ENCODE results near the gene SCN5A. TPM values are rescaled to one million over a fixed set of nuclear protein-coding genes. Genes with fewer than 3 reads are reported as not detected.

Gene SCN5A
- total and polyA plus RNA-seq, 8 donors, result 0.09 to 0.97 (median 0.83) TPM

DNA sequence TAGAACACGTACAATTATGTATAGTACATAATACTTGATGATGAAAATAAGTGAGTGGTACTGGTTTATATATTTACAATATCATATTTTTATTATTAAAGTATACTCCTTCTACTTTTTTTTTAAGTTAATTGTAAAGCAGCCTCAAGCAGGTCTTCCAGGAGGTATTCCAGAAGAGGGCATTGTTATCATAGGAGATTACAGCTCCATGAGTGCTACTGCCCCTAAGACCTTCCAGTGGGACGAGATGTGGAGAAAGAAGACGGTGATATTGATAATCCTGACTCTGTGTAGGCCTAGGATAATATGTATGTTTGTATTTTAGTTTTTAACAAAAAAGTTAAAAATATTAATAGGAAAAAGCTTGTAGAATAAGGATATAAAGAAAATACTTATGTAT lies 40.3 kb upstream of the SCN5A start:
- Histone ChIP-seq H3K27me3 (no peaks in the 10 kb centered on the region), H3K9me3 (no peaks in the 10 kb centered on the region), H3K4me3 (no peak overlapping the region), H3K27ac (no peak overlapping the region), H3K4me1 (no peaks in the 10 kb centered on the region), H3K36me3 (no peaks in the 10 kb centered on the region)
- TF ChIP-seq, protein P1, sequence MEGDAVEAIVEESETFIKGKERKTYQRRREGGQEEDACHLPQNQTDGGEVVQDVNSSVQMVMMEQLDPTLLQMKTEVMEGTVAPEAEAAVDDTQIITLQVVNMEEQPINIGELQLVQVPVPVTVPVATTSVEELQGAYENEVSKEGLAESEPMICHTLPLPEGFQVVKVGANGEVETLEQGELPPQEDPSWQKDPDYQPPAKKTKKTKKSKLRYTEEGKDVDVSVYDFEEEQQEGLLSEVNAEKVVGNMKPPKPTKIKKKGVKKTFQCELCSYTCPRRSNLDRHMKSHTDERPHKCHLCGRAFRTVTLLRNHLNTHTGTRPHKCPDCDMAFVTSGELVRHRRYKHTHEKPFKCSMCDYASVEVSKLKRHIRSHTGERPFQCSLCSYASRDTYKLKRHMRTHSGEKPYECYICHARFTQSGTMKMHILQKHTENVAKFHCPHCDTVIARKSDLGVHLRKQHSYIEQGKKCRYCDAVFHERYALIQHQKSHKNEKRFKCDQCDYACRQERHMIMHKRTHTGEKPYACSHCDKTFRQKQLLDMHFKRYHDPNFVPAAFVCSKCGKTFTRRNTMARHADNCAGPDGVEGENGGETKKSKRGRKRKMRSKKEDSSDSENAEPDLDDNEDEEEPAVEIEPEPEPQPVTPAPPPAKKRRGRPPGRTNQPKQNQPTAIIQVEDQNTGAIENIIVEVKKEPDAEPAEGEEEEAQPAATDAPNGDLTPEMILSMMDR (IDR thresholded peaks at IDR 0.05), result no peak
- no peak for DNase-seq
- ATAC-seq, result no peak
- intact Hi-C loops (cut with DNase I), result no loop called here

DNA sequence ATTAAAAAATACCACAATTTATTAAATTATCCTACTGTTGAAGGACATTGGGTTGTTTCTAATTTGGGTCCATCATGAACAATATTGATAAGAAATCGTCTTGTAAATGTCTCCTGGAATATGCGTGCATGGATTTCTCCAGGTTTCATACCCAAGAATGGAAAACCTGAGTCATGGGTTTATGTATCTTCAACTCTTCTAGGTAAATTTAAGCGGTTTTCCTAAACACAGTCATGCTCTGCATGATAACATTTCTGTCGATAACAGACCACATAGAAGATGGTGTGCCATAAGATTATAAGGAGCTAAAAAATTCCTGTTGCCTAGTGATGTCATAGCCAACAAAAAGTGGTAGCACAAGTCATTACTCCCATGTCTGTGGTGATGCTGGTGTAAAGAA lies 39.9 kb upstream of the SCN5A start:
- no peak overlapping the region for H3K27ac ChIP-seq
- H3K27me3 ChIP-seq, result no peaks in the 10 kb centered on the region
- ATAC-seq (no peak), DNase-seq (no peak)
- H3K4me3 ChIP-seq, result no peak overlapping the region
- TF ChIP-seq, protein P1 (IDR thresholded peaks at IDR 0.05), result no peak
- no peaks in the 10 kb centered on the region for H3K36me3 ChIP-seq
- H3K9me3 ChIP-seq, result no peaks in the 10 kb centered on the region
- no peaks in the 10 kb centered on the region for H3K4me1 ChIP-seq
- intact Hi-C loops (cut with DNase I), result no loop called here

DNA sequence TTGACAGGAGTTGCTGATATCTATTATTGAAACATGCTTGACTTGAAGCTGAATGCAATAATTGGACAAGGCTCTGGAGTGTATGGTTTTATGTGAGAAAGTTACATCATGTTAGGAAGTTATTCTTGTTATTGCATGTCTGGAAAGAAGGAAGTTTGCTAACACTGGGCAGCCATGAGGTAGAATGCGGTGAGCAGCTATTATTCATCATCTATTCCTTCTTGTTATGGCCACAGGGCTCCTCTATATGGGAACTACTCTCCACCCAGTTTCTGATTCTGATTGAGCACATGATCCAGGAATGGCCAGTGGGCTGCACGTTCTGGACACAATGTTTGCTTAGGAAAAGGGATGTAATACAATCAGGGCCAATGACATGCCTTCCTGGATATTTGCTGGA lies 37.8 kb upstream of the SCN5A start:
- peaks cover 0 to under 1% of the 10 kb centered on the region in 2 donors for H3K27me3 ChIP-seq
- H3K9me3 ChIP-seq, result no peaks in the 10 kb centered on the region
- DNase-seq (no peak), ATAC-seq (no peak)
- intact Hi-C loops (cut with DNase I), result no loop called here
- no peaks in the 10 kb centered on the region for H3K36me3 ChIP-seq
- H3K27ac ChIP-seq, result no peak overlapping the region
- H3K4me1 ChIP-seq, result no peaks in the 10 kb centered on the region
- TF ChIP-seq, protein P1 (IDR thresholded peaks at IDR 0.05), result no peak
- H3K4me3 ChIP-seq, result no peak overlapping the region

DNA sequence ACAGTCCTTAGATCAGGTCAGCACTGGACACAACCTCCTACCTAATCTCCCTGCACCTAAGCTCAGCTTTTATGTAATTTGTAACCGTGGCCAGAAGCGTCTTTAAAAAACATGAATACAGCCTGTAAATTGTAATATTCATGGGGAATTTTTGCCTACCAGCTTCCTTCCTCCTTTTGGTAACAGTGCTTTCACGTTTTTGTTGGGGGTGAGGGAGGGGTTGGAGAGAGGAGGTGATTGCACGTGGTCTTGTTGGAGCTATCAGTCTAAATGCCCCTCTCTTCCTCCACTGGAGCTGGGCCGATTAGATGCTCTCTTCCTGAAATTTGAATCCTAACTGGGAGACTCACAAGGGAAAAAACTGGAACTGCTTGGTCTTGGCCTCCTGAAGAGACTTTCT lies 35.1 kb upstream of the SCN5A start:
- Histone ChIP-seq H3K9me3 (no peaks in the 10 kb centered on the region), H3K36me3 (no peaks in the 10 kb centered on the region), H3K27me3 (peaks cover 0 to 14% of the 10 kb centered on the region in 2 donors), H3K27ac (no peak overlapping the region), H3K4me1 (no peaks in the 10 kb centered on the region), H3K4me3 (no peak overlapping the region)
- intact Hi-C loops (cut with DNase I), result no loop called here
- DNase-seq, result no peak
- TF ChIP-seq, protein P1 (IDR thresholded peaks at IDR 0.05), result no peak
- ATAC-seq, result no peak

DNA sequence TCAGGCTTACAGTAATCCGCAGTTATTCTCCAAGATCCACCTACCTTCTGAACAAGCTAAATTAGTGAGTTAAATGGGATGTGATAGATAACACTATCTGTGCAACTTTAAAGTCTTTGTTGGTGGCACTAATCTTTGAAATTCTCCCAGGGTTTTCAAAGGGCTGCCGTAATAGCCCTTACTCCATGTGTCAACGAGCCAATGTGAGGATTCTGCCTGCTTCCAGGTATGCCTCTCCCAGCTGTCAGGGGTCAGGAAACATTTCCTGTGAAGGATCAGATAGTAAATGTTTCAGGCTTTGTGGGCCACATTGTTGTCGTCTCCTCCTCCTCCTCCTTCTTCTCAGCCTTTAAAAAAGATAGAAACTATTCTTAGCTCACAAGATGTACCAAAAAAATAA lies 20.2 kb upstream of the SCN5A start:
- Histone ChIP-seq H3K27me3 (peaks cover 0 to 7% of the 10 kb centered on the region in 2 donors), H3K4me3 (no peak overlapping the region), H3K4me1 (no peaks in the 10 kb centered on the region), H3K27ac (no peak overlapping the region), H3K36me3 (no peaks in the 10 kb centered on the region), H3K9me3 (no peaks in the 10 kb centered on the region)
- intact Hi-C loops (cut with DNase I), result no loop called here
- no peak for DNase-seq
- ATAC-seq, result no peak
- TF ChIP-seq, protein P1 (IDR thresholded peaks at IDR 0.05), result no peak

Measured in left lung (tissue), 10 donors.